ENCODE data around the gene TNS2. TPM values are rescaled to one million over a fixed set of nuclear protein-coding genes. Genes with fewer than 3 reads are reported as not detected.
A peak's percentile ranks its signal among the peaks of the same experiment; 100 is the strongest.

TNS2 gene
- total and polyA plus RNA-seq, 9 of the 15 experiments (the other 6 are each of a cell fraction or from before 2014, with no cell fraction given), result 0.28 to 3.1 (median 1.2) TPM; not detected in 1

GRCh38 chr12:53006810-53007309 is 43.0 kb upstream of the TNS2 start (continued):
- TF ChIP-seq NFRKB (IDR thresholded peaks at IDR 0.05; ENCODE audit: low read depth) (peak; percentile 96; the same call in 1 of the 2 replicates), MAX (CRISPR knock-in tag; IDR thresholded peaks at IDR 0.05) (peak; percentile 91), BHLHE40 (IDR thresholded peaks at IDR 0.05; ENCODE audit: low read length) (0 out of 2 replicates have a peak, but pooled peaks have one; percentile 3), GABPB1 (CRISPR knock-in tag; IDR thresholded peaks at IDR 0.05) (peak; percentile 6; the same call in 1 of the 2 replicates), ZBTB2 (IDR thresholded peaks at IDR 0.05) (peak; percentile 90), MXI1 (IDR thresholded peaks at IDR 0.05; ENCODE audit: low read depth, low read length) (peak; percentile 91), TEAD1 (CRISPR knock-in tag; IDR thresholded peaks at IDR 0.05) (peak in 1 of 2 experiments; percentile 45; a peak in 2 of 4 replicates), SMC3 (conservative IDR thresholded peaks at IDR 0.05; ENCODE audit: insufficient read depth, low read depth, low read length) (no peak), GTF2E2 (tag; IDR thresholded peaks at IDR 0.05) (peak; percentile 48; the same call in 1 of the 2 replicates), RFX7 (CRISPR knock-in tag; IDR thresholded peaks at IDR 0.05) (0 out of 2 replicates have a peak, but pooled peaks have one; percentile 51), SRSF7 (optimal IDR thresholded peaks at IDR 0.05; ENCODE audit: low read depth, low read length) (no peak), TAF9B (IDR thresholded peaks at IDR 0.05; ENCODE audit: partially characterized antibody) (no peak), BMI1 (IDR thresholded peaks at IDR 0.05; ENCODE audit: low read length) (no peak), PHF20 (IDR thresholded peaks at IDR 0.05; ENCODE audit: partially characterized antibody) (peak; percentile 0), POLR2G (IDR thresholded peaks at IDR 0.05; ENCODE audit: low read depth, low read length) (peak; percentile 65), MEIS2 (IDR thresholded peaks at IDR 0.05; ENCODE audit: partially characterized antibody) (peak; percentile 9), USF2 (CRISPR knock-in tag; IDR thresholded peaks at IDR 0.05) (no peak), ZNF695 (CRISPR knock-in tag; IDR thresholded peaks at IDR 0.05) (no peak), ZNF121 (CRISPR knock-in tag; conservative IDR thresholded peaks at IDR 0.05) (no peak)
- TF ChIP-seq, protein P1, sequence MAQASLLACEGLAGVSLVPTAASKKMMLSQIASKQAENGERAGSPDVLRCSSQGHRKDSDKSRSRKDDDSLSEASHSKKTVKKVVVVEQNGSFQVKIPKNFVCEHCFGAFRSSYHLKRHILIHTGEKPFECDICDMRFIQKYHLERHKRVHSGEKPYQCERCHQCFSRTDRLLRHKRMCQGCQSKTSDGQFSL (CRISPR knock-in tag; IDR thresholded peaks at IDR 0.05), result peak; percentile 96
- TF ChIP-seq, protein P1 (tag; IDR thresholded peaks at IDR 0.05), result peak in 1 of 2 experiments; percentile 88; a peak in 2 of 4 replicates
- TF ChIP-seq, protein P2, sequence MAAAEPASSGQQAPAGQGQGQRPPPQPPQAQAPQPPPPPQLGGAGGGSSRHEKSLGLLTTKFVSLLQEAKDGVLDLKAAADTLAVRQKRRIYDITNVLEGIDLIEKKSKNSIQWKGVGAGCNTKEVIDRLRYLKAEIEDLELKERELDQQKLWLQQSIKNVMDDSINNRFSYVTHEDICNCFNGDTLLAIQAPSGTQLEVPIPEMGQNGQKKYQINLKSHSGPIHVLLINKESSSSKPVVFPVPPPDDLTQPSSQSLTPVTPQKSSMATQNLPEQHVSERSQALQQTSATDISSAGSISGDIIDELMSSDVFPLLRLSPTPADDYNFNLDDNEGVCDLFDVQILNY (CRISPR knock-in tag; IDR thresholded peaks at IDR 0.05), result peak; percentile 26; the same call in 1 of the 2 replicates
- TF ChIP-seq, protein P3, sequence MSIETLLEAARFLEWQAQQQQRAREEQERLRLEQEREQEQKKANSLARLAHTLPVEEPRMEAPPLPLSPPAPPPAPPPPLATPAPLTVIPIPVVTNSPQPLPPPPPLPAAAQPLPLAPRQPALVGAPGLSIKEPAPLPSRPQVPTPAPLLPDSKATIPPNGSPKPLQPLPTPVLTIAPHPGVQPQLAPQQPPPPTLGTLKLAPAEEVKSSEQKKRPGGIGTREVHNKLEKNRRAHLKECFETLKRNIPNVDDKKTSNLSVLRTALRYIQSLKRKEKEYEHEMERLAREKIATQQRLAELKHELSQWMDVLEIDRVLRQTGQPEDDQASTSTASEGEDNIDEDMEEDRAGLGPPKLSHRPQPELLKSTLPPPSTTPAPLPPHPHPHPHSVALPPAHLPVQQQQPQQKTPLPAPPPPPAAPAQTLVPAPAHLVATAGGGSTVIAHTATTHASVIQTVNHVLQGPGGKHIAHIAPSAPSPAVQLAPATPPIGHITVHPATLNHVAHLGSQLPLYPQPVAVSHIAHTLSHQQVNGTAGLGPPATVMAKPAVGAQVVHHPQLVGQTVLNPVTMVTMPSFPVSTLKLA (conservative IDR thresholded peaks at IDR 0.05), result peak; percentile 93 to 96
